Measurements from ENCODE around the gene SUSD6. TPM values are rescaled to one million over a fixed set of nuclear protein-coding genes. Genes with fewer than 3 reads are reported as not detected.

SUSD6 gene
- total RNA-seq, 1 donor from 2014 or later, result 23.9 TPM

DNA sequence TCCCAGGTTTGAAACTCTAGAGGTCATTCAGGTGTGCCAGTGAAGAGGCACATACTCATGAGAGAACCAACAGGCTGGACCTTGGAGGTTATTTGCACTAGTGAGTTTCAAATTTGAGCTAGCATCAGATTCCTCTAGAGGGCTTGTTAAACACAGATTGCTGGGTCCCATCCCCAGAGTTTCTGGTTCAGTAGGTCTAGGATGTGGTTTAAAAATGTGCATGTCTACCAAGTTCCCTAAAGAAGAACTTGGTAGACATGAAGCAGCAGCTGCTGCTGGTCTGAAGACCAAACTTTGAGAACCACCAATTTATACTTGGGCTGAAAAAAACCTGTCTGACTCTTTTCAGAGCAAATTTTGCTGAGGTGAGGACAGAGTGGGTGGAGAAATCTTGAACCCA is 61.7 kb downstream of the SUSD6 start:
- TF ChIP-seq, protein P1, sequence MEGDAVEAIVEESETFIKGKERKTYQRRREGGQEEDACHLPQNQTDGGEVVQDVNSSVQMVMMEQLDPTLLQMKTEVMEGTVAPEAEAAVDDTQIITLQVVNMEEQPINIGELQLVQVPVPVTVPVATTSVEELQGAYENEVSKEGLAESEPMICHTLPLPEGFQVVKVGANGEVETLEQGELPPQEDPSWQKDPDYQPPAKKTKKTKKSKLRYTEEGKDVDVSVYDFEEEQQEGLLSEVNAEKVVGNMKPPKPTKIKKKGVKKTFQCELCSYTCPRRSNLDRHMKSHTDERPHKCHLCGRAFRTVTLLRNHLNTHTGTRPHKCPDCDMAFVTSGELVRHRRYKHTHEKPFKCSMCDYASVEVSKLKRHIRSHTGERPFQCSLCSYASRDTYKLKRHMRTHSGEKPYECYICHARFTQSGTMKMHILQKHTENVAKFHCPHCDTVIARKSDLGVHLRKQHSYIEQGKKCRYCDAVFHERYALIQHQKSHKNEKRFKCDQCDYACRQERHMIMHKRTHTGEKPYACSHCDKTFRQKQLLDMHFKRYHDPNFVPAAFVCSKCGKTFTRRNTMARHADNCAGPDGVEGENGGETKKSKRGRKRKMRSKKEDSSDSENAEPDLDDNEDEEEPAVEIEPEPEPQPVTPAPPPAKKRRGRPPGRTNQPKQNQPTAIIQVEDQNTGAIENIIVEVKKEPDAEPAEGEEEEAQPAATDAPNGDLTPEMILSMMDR (IDR thresholded peaks at IDR 0.05; ENCODE audit: borderline replicate concordance), result no peak
- Histone ChIP-seq H3K27ac (replicated peaks) (peak overlapping the region; percentile 84), H3K9me3 (replicated peaks) (no peaks in the 10 kb centered on the region), H3K4me1 (peaks cover 96% of the 10 kb centered on the region), H3K4me3 (peak overlapping the region; percentile 41), H3K36me3 (no peaks in the 10 kb centered on the region), H3K27me3 (ENCODE audit: low read depth) (no peaks in the 10 kb centered on the region)
- DNase-seq, result no peak
- intact Hi-C loops (cut with micrococcal nuclease), result no loop called here

DNA sequence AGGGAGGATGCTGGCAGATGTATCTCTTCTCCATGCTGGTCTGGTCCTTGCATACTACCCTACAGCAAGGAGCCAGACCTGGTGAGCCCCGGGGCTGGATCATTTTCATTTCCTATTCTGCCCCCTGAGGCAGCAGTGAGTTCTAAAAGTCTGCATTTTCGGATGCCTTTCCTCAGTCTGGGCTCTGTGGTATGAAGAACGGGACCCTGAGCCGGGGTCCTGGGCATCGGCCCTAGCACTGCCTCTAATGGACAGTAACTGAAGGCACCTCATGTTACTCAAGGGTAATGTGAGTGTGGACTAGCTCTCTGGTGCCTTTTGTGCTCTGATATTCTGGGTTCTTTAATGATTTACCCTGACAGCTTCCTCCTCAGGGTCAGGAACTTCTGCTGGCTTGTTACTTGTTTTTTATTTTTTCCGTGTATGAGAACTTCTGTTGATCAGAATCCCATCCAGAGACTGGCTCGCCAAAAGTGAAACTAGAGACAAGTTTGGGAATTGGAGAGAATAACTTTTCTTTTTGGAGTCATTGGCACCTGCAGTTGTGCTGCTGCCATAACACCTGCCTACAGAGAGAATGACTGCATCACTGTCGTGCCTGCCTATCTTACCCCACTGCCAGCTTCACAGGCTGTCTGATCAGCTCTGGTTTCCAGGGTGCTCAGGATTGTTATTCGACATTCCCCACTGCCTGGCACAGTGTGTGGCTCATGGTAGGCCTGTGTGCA is 62.3 kb downstream of the SUSD6 start:
- TF ChIP-seq, protein P1 (IDR thresholded peaks at IDR 0.05; ENCODE audit: borderline replicate concordance), result no peak
- intact Hi-C loops (cut with micrococcal nuclease), result no loop called here
- H3K36me3 ChIP-seq, result no peaks in the 10 kb centered on the region
- H3K9me3 ChIP-seq (replicated peaks), result no peaks in the 10 kb centered on the region
- peaks cover 96% of the 10 kb centered on the region for H3K4me1 ChIP-seq
- H3K4me3 ChIP-seq, result peak overlapping the region; percentile 41
- no peaks in the 10 kb centered on the region for H3K27me3 ChIP-seq (ENCODE audit: low read depth)
- H3K27ac ChIP-seq (replicated peaks), result peak overlapping the region; percentile 84
- no peak for DNase-seq

DNA sequence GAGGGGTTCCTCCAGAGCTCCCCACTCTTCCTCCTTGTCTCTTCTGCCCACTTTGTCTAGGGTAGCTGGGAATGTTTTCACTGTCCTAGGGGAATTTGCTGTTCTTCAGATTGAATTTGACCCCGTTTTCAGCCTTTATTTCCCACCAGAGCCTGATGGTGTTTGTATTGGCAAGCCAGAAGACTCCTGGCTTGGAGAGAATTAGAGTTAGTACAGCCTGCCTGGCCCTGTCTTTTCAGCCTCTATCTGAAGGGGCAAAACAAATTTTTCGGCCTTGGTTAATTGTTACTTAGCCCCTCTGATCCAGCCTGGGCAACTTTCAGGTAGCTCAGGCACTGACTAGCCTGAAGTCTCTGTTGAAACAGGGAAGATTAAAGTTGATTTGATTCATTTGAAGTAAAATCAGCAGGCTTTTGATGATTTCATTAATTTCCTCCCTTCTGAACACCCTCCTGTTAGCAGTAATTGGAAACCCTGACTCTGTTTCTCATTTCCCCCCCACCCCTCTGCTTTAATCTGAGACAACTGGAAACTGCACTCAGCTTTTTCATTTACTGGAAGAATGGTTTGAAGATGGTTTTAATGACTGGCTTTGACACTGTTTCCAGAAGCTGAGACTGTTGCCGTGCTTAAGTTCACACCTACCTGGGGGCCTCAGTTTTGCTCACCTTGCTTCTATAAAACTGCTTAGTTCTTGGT is 63.3 kb downstream of the SUSD6 start:
- peaks cover 93% of the 10 kb centered on the region for H3K4me1 ChIP-seq

DNA sequence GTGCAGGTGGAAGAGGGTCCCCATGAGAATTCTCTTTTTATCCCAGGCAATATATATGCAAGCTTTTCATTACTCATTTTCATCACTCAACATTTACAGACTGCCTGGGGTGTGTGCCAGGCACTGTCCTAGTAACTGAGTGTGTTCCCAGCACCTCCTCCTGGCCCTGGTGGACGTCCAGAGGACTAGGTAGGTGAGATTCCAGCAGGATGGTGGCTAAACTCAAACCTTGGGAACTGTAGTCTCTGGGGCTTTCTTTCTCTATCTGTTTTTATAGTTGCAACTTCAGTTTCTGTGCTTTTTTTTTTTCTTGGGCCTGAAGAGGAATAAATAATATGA is 63.8 kb downstream of the SUSD6 start:
- no peaks in the 10 kb centered on the region for H3K36me3 ChIP-seq
- H3K9me3 ChIP-seq (replicated peaks), result no peaks in the 10 kb centered on the region
- no peaks in the 10 kb centered on the region for H3K27me3 ChIP-seq (ENCODE audit: low read depth)
- TF ChIP-seq, protein P1 (IDR thresholded peaks at IDR 0.05; ENCODE audit: borderline replicate concordance), result no peak
- intact Hi-C loops (cut with micrococcal nuclease), result no loop called here
- no peak overlapping the region for H3K4me3 ChIP-seq
- peak; percentile 52 for DNase-seq
- H3K27ac ChIP-seq (replicated peaks), result peak overlapping the region; percentile 84
- H3K4me1 ChIP-seq, result peaks cover 93% of the 10 kb centered on the region

More for the DNA sequence above, 63.3 kb downstream of the SUSD6 start:
- TF ChIP-seq, protein P1 (IDR thresholded peaks at IDR 0.05; ENCODE audit: borderline replicate concordance), result no peak
- H3K9me3 ChIP-seq (replicated peaks), result no peaks in the 10 kb centered on the region
- H3K27me3 ChIP-seq (ENCODE audit: low read depth), result no peaks in the 10 kb centered on the region
- peak overlapping the region; percentile 41 for H3K4me3 ChIP-seq
- intact Hi-C loops (cut with micrococcal nuclease), result no loop called here
- DNase-seq, result no peak
- H3K27ac ChIP-seq (replicated peaks), result peak overlapping the region; percentile 84
- no peaks in the 10 kb centered on the region for H3K36me3 ChIP-seq

DNA sequence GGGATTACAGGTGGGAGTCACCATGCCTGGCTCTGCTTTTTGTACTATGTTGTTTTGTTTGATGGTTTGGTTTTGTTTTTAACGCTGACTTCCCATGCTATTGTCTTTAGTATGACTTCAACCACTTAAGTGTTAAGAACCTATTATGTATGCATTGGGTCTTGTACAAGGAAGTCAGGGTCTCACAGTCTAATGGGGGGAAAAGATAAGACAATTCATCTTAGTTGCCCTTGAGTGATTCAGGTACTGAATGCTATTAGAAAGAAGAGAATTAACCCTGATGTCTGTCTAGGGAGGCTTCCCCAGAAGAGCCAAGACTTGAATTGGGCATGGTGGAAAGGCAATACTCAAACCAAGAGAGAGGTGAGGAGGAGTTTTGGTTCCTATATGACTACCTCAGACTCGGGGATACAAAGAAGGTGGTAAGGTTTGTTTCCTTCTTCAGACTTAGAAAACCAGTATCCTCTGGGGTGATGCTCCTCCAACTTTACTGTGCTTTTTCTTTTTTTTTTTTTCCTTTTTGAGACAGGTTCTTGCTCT is 64.6 kb downstream of the SUSD6 start:
- Histone ChIP-seq H3K27me3 (ENCODE audit: low read depth) (no peaks in the 10 kb centered on the region), H3K4me3 (no peak overlapping the region), H3K9me3 (replicated peaks) (no peaks in the 10 kb centered on the region), H3K4me1 (peaks cover 93% of the 10 kb centered on the region), H3K27ac (replicated peaks) (peak overlapping the region; percentile 84), H3K36me3 (no peaks in the 10 kb centered on the region)
- DNase-seq, result no peak
- TF ChIP-seq, protein P1 (IDR thresholded peaks at IDR 0.05; ENCODE audit: borderline replicate concordance), result no peak
- intact Hi-C loops (cut with micrococcal nuclease), result no loop called here

Measured in left ventricle myocardium inferior (tissue), 1 donor.